Stimulated activated CD8-positive, alpha-beta memory T cell treated with anti-CD3 and anti-CD28 coated beads, Interleukin-2, amount 100 ng/mL, for 1 hour (primary cell): ENCODE data around the gene ENG.
"Not testable (repeated sequence)": the region's sequence is repeated elsewhere in the genome, so short reads cannot be mapped to it uniquely, and the experiment has no call there.

Experiments used
- DNase-seq, 2 donors: peaks; one replicate each; pipeline ENCODE4 v3.0.0-alpha.2; 2020; ENCODE audit warnings: low read depth in 2 of 2

ENG gene

GRCh38 chr9:127878652-127879390, 24.4 kb upstream of the ENG start:
- DNase-seq: no peak

- no peak for DNase-seq
Measured at GRCh38 chr9:127878001-127878651, 23.7 kb upstream of the ENG start.

DNA sequence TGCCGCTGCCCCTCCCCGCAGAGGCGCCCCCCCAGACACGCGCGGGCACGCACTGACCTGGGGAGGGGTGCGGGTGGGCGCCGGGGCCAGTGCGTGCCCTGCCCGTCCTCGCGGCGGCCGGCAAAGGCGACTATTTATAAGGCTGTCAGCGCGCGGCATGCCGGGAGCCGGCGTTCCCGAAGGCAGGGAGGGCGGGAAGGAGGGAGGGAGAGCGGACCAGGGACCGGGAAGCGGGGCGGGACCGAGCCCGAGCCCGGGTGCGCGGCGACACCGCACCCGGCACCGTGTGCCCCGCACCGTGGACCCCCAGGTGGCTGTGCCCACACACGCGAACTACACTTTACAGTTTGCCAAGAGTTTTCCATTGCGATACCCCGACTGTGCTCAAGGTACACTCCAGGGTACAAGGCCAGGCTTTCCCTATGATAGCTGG, 23.1 kb upstream of the ENG start, which contains the start of gene AK1:
AK1 (minus strand) TSS at position 110 of the 433 bp plus-strand sequence. CDS start 3,058 bp downstream, outside the sequence.
- no peak for DNase-seq

DNA sequence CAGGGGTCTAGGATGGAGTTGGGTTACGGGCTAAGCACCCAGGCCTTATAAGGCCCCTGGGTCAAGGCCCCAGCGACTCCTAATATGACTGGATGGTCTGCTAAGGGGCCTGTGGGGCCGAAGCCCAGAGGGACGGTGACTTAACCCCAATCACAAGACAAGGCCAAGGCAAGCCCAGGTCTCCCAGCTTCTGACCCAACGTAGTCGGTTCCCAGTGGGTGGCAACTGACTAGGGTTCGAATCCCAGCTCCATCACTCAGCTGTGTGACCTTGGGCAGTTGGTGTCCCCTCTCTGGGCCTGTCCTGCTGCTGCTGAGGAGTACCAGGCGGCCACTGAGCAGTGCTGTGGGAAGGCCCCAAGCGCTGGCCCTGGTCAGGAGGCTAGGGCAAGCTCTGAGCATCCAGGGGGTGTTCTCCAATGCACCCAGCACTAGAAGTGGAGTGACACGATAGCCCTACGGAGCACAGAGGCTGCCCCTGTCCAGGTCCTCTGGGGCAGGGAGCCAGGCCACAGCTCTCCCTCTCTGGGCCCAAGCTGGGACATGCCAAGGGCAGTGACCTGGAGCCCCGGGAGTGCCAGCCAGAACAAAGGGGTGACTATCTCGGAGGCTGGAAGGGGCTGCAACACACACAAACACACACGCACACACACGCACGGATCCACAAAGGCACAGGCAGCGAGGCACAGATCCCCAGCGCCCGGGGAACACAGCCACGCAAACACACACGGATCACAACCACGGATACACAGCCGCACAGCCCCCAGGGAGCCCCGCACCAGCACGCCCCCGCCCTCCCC, 22.5 kb upstream of the ENG start:
- no peak for DNase-seq

- no peak for DNase-seq
Measured at GRCh38 chr9:127876026-127876763, 21.7 kb upstream of the ENG start.

DNA sequence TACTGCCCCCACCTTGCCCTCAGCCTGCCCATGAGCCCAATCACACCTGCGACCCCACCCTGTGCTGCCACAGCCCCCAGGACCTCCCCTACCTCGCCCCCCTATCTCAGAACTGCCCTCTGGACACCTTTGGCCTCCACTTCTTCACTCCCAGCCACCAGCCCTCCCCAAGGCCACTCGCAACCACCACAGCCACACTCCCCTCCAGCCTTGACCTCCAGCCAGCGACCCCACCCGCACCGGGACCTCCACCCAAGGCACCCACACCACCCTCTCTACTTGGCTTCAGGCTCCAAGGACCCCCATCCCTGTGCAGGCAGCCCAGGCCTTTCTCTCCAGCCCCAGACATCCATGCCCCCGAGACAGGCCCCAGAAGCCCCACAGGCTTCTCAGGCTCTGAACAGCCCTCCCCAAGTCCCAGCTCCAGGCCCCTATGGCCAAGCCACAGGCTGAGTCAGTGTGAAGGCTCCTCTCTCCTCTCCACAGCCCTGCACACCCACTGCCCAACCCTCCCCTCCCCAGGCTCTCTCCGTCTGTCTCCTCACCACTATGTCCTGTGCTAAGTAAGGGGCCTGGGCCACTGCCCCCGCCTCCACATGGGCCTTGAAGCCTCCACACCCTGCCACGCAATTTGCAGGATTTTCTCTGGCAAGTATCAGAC, 21.0 kb upstream of the ENG start:
- DNase-seq: no peak

DNA sequence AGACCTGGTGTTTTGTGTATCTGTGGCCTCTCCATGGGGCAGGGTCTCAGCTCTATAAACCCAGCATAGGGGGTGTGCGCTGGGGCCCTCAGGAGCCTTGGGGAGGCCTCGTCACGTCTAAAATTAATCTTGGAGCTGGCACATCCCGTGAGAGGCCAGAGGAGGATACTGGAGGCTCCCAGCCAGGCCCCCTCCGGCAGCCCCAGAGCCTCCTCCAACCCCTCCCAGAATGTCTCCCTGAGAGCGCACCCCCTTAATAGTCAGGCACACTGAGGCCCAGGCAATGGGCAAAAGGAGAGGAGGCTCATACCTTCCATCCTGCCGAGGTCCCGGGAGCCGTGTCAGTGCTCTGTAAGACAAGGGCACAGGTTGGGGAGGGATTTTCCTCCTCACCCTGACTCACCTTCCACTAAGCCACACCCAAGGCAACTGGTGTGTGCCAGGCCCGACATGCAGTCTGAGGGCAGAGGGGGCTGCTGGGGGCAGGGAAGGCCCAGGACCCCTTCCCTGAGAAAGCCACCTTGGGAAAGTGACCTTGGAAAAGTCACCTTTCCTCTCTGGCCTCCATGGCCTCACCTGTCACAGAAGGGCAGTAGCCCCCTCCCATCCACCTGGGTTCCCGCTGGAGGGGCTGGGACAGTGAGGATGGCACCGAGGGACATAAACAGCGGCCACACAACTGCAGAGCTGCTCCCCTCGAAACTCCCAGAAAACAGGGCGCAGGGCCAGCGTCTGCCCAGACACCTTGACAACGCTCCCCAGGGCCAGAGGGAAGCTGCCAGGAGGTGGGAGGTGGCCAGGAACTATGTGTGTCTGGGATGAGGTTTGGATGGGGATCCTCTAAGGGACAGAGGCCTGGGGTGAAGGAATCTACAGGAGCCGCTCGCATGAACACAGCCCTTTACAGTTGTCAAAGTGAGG, 20.1 kb upstream of the ENG start:
- no peak for DNase-seq

GRCh38 chr9:127873886-127874285, 19.4 kb upstream of the ENG start:
- DNase-seq: no peak

DNA sequence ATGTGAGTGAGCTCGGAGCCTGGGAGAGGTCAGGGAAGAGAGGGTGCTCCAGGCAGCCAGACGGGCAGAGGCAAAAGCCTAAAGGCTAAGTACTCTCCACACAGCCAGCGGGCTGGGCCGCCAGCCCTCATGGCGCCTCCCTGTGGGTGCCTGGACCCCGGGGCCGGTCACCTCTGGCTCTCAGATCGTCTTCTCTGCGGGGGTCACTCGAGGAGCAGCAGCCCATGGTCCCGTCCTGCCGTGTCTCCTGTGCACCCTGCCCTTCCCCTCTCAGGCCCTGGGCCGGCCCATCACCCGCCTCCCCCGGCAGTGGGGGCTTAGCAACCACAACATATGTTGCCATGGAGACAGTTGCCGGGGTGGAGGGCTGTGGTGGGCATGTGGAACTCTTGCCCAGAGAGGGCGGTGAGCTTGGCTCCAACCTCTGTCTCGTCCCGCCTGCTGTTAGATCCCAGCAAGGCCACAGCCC, 18.8 kb upstream of the ENG start:
- no peak for DNase-seq

- no peak for DNase-seq
Measured at GRCh38 chr9:127872369-127873222, 18.1 kb upstream of the ENG start.

GRCh38 chr9:127871531-127871930, 17.1 kb upstream of the ENG start:
- no peak for DNase-seq

GRCh38 chr9:127870887-127871286, 16.4 kb upstream of the ENG start:
- DNase-seq: no peak

- DNase-seq: not testable (repeated sequence)
Measured at GRCh38 chr9:127870153-127870491, 15.7 kb upstream of the ENG start.

- peak; percentile 52 to 61 for DNase-seq
Measured at GRCh38 chr9:127869310-127870152, 15.1 kb upstream of the ENG start.

DNA sequence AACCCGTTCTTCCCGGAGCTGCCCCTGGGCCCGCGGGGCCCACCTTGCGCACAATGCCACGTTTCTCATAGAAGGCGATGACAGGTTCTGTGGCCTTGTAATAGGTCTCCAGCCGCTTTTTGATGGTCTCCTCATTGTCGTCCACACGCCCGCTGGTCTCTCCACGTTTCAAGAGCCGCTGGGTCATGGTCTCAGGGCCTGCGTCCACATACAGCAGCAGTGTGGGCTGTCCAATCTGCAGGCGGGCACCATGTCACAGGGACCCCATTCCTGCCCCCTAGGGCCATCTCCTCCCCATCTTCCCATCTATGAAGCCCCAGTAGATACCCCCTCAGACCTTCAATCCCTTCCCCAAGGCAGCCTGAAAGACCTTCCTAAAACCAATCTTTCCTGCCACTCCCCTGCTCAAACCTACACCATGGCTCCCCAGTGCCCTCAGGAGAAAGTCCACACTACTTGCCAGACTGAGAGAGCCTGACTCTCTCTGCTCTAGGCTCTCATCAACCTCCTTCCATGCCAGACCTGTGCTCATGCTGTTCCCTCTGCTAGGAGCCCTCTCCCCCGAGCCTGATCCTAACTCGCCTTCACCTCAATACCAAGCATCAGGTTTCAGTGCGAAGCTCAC, 13.9 kb upstream of the ENG start:
- no peak for DNase-seq

DNA sequence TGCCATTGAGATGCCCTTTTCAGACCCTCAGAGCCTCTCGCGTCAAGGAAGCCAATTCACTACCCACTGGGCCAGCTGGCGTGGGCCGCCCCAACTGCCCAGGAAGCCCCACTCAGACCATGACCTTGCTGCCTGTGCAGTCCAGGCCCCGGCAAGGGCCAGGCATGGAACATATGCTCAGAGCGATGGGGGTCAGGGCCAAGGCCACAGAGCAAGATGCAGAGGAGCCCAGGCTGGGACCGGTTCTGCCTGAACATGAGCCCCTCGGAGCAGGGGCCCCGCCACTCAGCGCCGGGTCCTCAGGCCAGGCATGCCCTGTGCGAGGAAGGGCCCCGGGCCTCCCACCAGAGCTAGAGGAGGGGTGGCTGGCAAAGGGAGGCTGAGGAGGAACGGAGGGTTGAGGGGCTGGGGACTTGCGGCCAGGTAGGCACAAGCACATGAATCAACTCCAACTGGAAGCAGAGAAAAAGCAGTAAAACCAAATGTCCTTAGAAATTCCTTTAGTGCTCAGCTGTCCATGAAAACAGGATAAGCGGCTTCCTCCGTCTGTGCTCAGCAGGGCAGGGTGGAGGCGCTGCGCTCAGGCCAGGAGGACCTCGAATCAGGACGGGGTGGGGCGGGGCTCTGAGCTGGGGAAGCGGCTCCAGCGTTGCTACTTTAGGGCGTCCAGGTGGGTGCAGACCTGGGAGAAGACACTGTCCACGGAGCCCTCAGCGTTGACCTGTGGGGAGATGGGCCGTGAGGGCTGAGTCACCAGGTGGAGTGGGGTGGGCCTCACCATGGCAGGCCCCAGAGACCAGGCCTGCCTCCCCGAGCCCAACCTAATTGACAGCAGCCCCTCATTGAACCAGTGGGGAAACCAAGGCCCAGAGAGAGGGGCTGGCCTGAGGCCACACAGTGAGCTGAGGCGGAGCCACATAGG, 13.2 kb upstream of the ENG start:
- no peak for DNase-seq

DNA sequence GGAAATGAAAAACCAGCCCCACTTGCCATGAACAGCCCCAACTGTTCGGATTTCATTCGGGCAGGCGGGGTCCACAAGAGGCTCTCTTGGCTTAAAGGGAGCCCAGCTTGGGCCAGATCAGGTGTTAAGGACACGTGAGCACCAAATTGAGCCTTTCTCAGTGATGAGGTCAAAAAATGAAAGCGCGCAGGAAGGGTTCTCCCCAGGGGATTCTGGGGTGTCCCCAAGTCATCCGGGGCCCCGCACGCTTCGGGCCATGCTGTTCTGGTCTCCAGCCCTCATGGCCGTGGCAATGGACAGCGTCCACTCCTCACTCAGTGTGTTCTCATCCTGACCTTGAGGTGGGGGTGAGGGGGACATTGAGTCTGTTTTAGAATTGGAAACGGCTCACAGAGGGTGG, 12.1 kb upstream of the ENG start:
- DNase-seq: no peak
